GM19372 (cell line): Measurements from ENCODE around the gene DDOST.

Experiments used
- ATAC-seq: cut with Tn5 transposase; IDR thresholded peaks from one replicate; pipeline ENCODE4 v1.9.1; 2021; ENCODE audit warnings: mild to moderate bottlenecking, low read depth, moderate library complexity; ENCODE audit not compliant: unreplicated experiment

The DDOST gene

GRCh38 chr1:20663365-20663764 is 2.2 kb upstream of the DDOST start:
- no peak for ATAC-seq

GRCh38 chr1:20662110-20662475 is 924 bp upstream of the DDOST start:
- no peak for ATAC-seq

- no peak for ATAC-seq
Measured at GRCh38 chr1:20660847-20661206, 342 bp downstream of the DDOST start.

DNA sequence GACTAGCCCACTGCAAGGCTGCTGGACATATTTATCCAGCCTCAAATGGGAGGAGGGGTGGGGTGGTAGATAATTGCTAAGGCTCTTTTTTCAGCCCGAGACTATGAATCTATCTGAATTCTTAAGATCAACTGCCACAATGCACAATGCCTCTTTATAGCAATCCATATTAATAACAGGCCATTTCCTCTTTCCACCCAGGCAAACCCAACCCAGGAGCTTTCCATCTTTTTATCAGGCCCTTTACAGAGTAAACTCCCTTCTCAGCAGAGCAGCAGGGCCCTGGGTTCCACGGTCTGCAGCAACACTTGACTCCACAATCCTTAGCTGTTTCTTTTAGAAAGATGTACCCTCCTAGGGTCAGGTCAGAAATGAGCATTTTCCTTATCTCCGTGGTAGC is 806 bp downstream of the DDOST start:
- no peak for ATAC-seq

GRCh38 chr1:20658166-20658915 is 2.8 kb downstream of the DDOST start:
- no peak for ATAC-seq

GRCh38 chr1:20657024-20657423 is 4.1 kb downstream of the DDOST start:
- ATAC-seq: no peak

DNA sequence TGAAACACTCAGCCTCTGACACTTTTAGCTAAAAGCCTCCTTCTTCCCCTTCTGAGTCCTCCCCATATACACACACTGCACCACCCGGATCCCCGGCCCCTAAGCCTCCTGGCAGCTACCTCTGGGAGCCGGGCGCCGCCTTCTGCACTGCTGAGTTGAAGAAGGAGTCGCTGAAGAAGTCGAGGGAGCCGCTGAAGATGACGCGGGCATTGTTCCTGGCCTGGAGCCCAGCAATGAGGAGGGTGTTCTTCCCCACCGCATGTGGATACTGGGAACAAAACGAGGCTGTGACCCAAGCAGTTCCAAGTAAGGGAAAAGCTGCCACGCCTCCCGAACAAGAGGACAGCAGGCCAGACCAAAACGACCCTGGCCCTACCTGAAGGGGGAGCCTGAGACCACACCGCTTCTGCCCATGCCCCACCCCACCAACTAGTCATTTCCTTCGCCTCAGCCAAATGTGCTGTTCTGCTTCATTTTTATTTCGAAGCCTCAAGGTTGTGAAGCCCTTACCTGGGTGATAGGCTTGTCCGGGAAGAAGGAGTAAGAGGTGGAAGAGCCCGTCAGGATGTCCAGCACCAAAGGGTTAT is 7.0 kb downstream of the DDOST start:
- no peak for ATAC-seq

DNA sequence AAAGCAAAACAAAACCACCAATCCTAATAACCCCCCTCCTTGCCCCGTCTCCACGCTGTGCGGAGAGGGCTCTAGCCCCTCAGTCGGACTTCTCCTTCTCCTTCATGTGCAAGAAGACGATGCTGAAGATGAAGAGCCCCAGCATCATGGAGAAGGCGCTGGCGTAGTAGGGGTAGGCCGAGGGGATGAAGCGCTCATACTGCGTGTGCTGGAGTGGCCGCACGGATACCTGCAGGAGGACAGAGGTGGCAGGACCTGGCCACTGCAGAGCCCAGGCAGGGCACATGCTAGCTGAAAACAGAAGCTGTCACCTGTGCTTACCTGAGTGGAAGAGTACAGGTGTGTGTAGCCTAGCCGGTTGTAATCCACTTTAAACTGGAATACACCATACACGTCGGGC is 8.9 kb downstream of the DDOST start:
- ATAC-seq: no peak

DNA sequence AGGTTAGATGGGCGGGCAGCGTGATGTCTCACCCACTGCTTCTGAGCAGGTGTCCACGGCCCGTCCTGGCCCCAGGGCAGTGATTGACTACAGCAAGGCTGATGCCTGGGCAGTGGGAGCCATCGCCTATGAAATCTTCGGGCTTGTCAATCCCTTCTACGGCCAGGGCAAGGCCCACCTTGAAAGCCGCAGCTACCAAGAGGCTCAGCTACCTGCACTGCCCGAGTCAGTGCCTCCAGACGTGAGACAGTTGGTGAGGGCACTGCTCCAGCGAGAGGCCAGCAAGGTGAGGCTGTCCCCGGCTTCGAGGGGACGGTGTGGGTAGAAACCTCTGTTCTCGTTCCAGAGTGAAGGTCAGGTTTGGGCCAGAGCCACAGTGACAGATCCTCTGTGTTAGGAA is 12.2 kb downstream of the DDOST start:
- no peak for ATAC-seq

DNA sequence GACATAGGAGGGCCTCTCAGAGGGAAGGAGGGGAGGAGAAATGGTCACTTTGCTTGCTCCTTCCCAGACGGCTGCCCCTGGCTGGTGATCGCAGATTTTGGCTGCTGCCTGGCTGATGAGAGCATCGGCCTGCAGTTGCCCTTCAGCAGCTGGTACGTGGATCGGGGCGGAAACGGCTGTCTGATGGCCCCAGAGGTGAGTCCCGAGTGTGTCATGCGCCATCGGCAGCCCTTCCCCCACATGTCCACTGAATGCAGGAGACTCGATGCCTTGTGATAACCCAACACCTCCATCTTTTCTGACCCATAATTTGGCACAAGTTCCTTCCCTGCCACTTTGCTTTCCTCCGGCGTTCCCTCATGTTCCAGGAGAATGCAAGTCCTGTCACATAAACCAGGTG is 12.7 kb downstream of the DDOST start:
- no peak for ATAC-seq

- ATAC-seq: no peak
Measured at GRCh38 chr1:20645414-20645813, 15.8 kb downstream of the DDOST start.

- no peak for ATAC-seq
Measured at GRCh38 chr1:20644416-20644815, 16.8 kb downstream of the DDOST start.

DNA sequence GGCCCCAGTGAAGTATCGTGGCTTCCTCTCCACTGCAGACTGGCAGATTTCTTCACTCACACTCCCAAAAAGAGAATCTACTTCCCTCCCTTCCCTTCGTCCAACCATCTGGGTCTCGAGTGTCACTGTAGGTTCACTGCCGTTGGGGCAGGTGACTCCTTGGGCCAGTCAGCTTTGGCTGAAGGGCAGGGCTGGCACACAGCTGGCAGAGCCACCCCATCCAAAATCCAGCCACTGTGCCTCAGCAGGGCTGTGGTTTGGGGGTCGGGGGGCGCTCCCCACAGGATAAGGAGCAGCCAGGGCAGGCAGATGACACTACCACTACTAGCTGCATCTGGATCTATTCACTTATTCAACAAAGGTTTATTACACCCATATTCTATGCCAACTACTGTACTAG is 18.1 kb downstream of the DDOST start:
- no peak for ATAC-seq

DNA sequence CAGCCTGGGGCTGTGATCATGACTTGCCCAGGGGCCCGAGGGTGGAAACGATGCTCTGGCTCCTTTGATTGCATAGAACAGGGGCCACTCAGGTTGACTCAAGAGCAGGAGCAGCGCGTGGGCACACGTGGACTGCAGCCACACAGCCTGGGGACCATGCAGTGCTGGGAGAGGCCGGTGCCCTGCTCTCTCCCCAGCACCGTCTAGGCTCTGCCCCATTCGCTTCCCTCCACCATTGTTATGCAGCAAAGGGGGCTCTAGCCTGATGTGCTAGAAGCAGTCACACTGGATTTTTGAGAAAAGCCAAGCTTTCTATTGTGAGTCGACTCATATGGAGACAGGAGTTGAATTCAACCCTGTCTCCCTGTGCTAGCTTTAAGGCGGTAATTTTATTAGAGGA is 19.2 kb downstream of the DDOST start:
- no peak for ATAC-seq

DNA sequence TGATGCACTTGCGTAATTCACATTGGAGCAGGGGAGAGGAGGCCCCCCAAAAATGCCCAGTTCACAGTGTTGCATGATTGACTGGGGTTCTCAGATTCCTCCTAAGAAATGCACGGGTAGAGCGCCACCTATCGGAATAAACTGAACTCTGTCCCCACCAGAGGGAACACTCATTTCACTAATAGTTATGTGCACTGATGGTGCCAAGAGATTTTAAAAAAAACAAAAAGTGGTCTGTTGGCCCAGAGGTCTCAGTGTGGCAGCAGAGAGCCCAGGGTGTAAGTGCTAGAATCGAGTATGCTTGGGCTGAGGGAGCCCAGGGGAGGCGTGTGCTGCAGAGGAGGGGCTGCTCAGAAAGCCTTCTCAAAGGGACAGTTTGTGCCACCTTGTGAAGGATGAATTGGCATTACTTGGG is 21.0 kb downstream of the DDOST start:
- ATAC-seq: no peak

- no peak for ATAC-seq
Measured at GRCh38 chr1:20636785-20637347, 24.3 kb downstream of the DDOST start.

GRCh38 chr1:20634594-20635084 is 26.5 kb downstream of the DDOST start:
- ATAC-seq: no peak

GRCh38 chr1:20634065-20634593 is 27.0 kb downstream of the DDOST start:
- ATAC-seq: no peak

DNA sequence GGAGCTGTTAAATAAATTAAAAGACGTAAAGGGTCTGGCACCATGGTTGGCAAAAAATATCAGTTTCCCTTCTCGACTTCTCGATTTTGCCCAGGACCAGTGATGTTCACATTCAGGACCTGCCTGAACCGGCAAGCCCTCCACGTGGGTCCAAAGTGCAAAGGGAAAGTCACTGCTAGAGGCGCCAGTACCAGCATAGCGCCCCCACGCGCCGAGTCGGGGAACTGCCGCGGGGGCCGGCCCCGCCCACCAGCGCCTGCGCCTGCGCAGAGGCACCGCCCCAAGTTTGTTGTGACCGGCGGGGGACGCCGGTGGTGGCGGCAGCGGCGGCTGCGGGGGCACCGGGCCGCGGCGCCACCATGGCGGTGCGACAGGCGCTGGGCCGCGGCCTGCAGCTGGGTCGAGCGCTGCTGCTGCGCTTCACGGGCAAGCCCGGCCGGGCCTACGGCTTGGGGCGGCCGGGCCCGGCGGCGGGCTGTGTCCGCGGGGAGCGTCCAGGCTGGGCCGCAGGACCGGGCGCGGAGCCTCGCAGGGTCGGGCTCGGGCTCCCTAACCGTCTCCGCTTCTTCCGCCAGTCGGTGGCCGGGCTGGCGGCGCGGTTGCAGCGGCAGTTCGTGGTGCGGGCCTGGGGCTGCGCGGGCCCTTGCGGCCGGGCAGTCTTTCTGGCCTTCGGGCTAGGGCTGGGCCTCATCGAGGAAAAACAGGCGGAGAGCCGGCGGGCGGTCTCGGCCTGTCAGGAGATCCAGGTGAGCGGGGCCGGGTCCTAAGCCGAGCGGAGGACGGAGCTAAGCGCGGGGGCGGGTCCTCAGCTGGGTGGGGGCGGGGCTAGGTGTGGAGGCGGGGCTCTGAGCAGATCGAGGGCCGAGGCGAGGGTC is 27.7 kb downstream of the DDOST start, which contains the start of gene PINK1:
Gene PINK1, plus strand, starts transcription at position 269 of the 875 bp plus-strand sequence. Its CDS starts 91 bp downstream, at position 360.
- peak; percentile 65 for ATAC-seq

DNA sequence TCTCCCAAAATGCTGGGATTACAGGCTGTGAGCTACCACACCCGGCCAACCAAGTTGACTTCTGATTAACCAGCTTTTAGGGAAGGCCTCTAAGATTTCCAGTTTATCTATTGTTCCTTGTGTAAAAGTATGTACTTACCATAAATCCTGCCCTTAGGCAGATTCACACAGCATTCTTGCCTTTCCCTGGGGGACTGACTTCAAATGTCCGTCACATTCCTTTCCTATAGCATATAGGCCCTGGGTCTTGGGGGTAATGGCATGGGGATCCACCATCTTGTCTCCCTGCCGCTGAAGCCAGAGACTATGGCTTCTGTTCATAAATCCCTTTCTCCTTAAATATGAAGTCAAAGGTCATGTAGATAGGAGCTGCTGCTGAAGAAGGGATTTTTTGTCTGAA is 28.8 kb downstream of the DDOST start:
- ATAC-seq: no peak

- ATAC-seq: no peak
Measured at GRCh38 chr1:20630729-20631128, 30.4 kb downstream of the DDOST start.
